Tibial nerve (tissue), 4 donors: Measurements from ENCODE around the gene BLOC1S3. TPM values are rescaled to one million over a fixed set of nuclear protein-coding genes. Genes with fewer than 3 reads are reported as not detected.
A peak's percentile ranks its signal among the peaks of the same experiment; 100 is the strongest.

Experiments
- DNase-seq, 2 donors: peaks; one replicate each; pipeline ENCODE4 v3.0.0-alpha.2; 2019; ENCODE audit warnings: low spot score in 2 of 2
- H3K27ac ChIP-seq, 4 donors: fragments of 200-600 bp; sonication (generic) in 3 of 4; one replicate each; pipeline ENCODE4 v1.5.1; 2017 to 2019; ENCODE audit warnings: mild to moderate bottlenecking in 1 of 4
- H3K27me3 ChIP-seq, 2 donors: fragments of 200-600 bp; sonication (generic) in 1 of 2; one replicate each; pipeline versions ENCODE4 v1.5.1 to v1.6.0; 2017 to 2019
- H3K36me3 ChIP-seq, 3 donors: fragments of 200-600 bp; sonication (generic); one replicate each; pipeline ENCODE4 v1.5.1; 2018 to 2019
- H3K4me1 ChIP-seq, 4 donors: fragments of 200-600 bp; sonication (generic) in 3 of 4; one replicate each; pipeline ENCODE4 v1.5.1; 2017 to 2019
- H3K4me3 ChIP-seq, 4 donors: fragments of 200-600 bp; sonication (generic) in 3 of 4; one replicate each; pipeline ENCODE4 v1.5.1; 2017 to 2019; ENCODE audit warnings: mild to moderate bottlenecking in 1 of 4, moderate library complexity in 1 of 4
- H3K9me3 ChIP-seq, 4 donors: fragments of 200-600 bp; sonication (generic) in 3 of 4; one replicate each; pipeline ENCODE4 v1.5.1; 2017 to 2019
- EP300 ChIP-seq, 2 donors: sonication (generic); formaldehyde crosslinking; IDR thresholded peaks; one replicate each; pipeline ENCODE4 v1.6.1; 2017; ENCODE audit warnings: antibody characterized with exemption in 2 of 2, mild to moderate bottlenecking in 1 of 2
- POLR2A ChIP-seq, 2 donors: fragments of 450-650 bp; IDR thresholded peaks; one replicate each; pipeline ENCODE4 v1.6.1; 2017; ENCODE audit warnings: antibody characterized with exemption in 2 of 2, mild to moderate bottlenecking in 2 of 2, moderate library complexity in 2 of 2
- WGBS, 2 donors: methylation state at CpG; one replicate each; pipeline ENCODE4 v1.1.5; 2018; 5-methylcytosine and 5-hydroxymethylcytosine counted together
- total RNA-seq, 4 donors: library from RNA; depleted of rRNA; stranded (reverse); fragments of >200 nt; gene quantifications; one replicate each; pipeline ENCODE4 v1.1.0, GENCODE V29; 2016
- TF ChIP-seq, protein P1 (sequence below), 5 experiments: fragments of 200-600 bp in 3 of 5; fragments of 450-650 bp in 2 of 5; sonication (generic) in 3 of 5; IDR thresholded peaks; one replicate each; pipeline ENCODE4 v1.5.1; 2016 to 2019; ENCODE audit warnings: antibody characterized with exemption in 5 of 5, mild to moderate bottlenecking in 3 of 5, moderate library complexity in 2 of 5

The BLOC1S3 gene, protein sequence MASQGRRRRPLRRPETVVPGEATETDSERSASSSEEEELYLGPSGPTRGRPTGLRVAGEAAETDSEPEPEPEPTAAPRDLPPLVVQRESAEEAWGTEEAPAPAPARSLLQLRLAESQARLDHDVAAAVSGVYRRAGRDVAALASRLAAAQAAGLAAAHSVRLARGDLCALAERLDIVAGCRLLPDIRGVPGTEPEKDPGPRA
- total RNA-seq: 10 to 100 TPM; 12.0 to 42.0 (median 23.7) TPM

GRCh38 chr19:45178262-45179071, at the start of gene BLOC1S3:
TSS of gene BLOC1S3 (plus strand) at chr19:45178784. CDS start at chr19:45179297, 513 bp downstream.
- no peaks in the 10 kb centered on the region for H3K9me3 ChIP-seq

GRCh38 chr19:45128806-45129205, 49.8 kb upstream of the BLOC1S3 start:
- Histone ChIP-seq H3K27ac (no peak overlapping the region), H3K4me1 (no peaks in the 10 kb centered on the region), H3K27me3 (no peaks in the 10 kb centered on the region), H3K4me3 (no peak overlapping the region), H3K9me3 (no peaks in the 10 kb centered on the region), H3K36me3 (peaks cover 0 to 4% (median 0%) of the 10 kb centered on the region in 3 donors)
- TF ChIP-seq EP300 (IDR thresholded peaks at IDR 0.05) (no peak), POLR2A (IDR thresholded peaks at IDR 0.05) (no peak)
- TF ChIP-seq, protein P1, sequence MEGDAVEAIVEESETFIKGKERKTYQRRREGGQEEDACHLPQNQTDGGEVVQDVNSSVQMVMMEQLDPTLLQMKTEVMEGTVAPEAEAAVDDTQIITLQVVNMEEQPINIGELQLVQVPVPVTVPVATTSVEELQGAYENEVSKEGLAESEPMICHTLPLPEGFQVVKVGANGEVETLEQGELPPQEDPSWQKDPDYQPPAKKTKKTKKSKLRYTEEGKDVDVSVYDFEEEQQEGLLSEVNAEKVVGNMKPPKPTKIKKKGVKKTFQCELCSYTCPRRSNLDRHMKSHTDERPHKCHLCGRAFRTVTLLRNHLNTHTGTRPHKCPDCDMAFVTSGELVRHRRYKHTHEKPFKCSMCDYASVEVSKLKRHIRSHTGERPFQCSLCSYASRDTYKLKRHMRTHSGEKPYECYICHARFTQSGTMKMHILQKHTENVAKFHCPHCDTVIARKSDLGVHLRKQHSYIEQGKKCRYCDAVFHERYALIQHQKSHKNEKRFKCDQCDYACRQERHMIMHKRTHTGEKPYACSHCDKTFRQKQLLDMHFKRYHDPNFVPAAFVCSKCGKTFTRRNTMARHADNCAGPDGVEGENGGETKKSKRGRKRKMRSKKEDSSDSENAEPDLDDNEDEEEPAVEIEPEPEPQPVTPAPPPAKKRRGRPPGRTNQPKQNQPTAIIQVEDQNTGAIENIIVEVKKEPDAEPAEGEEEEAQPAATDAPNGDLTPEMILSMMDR (IDR thresholded peaks at IDR 0.05): no peak
- 90 to 91% methylated on average over 5 of the region's 5 CpGs for WGBS, 2 donors
- no peak for DNase-seq

More at GRCh38 chr19:45178262-45179071, at the start of gene BLOC1S3:
- Histone ChIP-seq H3K4me3 (peak within 1 kb of the TSS; percentile 60 to 96 (median 81)), H3K36me3 (peaks cover 0 to 28% (median 0%) of the 10 kb centered on the region in 3 donors), H3K27ac (peak within 1 kb of the TSS; percentile 67 to 99 (median 96)), H3K27me3 (no peaks in the 10 kb centered on the region), H3K4me1 (peaks cover 0 to 40% (median 18%) of the 10 kb centered on the region in 4 donors)
- TF ChIP-seq, protein P1 (IDR thresholded peaks at IDR 0.05): peak; percentile 10 to 68 (median 56)
- peak; percentile 90 to 93 for TF ChIP-seq EP300 (IDR thresholded peaks at IDR 0.05)
- TF ChIP-seq POLR2A (IDR thresholded peaks at IDR 0.05): peak; percentile 55 to 81
- 0 to 1% methylated on average over 50 to 51 of the region's 51 CpGs for WGBS, 2 donors
- peak; percentile 100 for DNase-seq

- H3K9me3 ChIP-seq: no peaks in the 10 kb centered on the region
- DNase-seq: no peak
- WGBS, 2 donors: 86 to 88% methylated on average over 13 of the region's 13 CpGs
Observed at GRCh38 chr19:45130236-45130635, 48.3 kb upstream of the BLOC1S3 start.

DNA sequence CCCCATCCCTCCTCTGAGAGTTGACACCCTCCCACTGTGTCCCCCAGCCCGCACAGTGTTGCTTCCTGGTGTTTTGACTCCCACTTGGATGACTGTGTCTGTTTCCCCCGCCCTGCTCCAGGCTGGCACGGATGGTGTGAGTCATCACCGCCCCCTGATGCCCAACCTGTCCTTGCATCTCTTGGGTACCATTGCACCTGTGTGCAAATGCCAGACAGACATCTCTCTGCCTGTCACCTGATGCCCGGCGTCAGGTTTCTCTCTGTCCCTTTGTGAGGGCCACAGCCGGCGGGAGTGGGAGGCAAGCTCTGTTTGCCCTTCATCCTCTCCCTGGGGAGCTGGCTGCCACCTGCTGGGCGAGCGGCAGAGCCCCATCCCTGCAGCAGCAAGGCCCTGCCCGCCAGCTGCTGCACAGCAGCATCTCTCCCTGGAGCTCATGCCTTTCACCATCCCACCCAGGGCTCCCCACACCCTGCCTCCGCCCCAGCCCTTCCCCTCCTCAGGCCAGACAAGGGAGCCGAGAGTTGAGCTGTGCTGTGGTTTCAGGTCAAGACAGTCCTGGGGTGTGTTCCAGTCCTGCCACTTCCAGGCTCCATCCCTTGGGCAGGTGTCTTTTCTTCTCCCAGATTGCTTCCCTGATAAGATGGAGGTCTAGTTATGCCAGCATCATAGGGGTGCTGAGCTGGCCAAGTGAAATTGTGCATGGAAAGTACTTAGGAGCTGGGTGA, 47.5 kb upstream of the BLOC1S3 start:
- H3K27me3 ChIP-seq: no peaks in the 10 kb centered on the region
- WGBS, 2 donors: 57 to 61% methylated on average over 11 to 13 of the region's 13 CpGs
- H3K36me3 ChIP-seq: peaks cover 0 to 4% (median 0%) of the 10 kb centered on the region in 3 donors
- H3K4me3 ChIP-seq: no peak overlapping the region
- no peak for DNase-seq
- peaks cover 0 to 3% (median 0%) of the 10 kb centered on the region in 4 donors for H3K4me1 ChIP-seq
- H3K27ac ChIP-seq: no peak overlapping the region
- no peak for TF ChIP-seq EP300 (IDR thresholded peaks at IDR 0.05)
- TF ChIP-seq, protein P1 (IDR thresholded peaks at IDR 0.05): no peak
- no peak for TF ChIP-seq POLR2A (IDR thresholded peaks at IDR 0.05)
- H3K9me3 ChIP-seq: no peaks in the 10 kb centered on the region

More at GRCh38 chr19:45130236-45130635, 48.3 kb upstream of the BLOC1S3 start:
- H3K27me3 ChIP-seq: no peaks in the 10 kb centered on the region
- no peak overlapping the region for H3K4me3 ChIP-seq
- TF ChIP-seq POLR2A (IDR thresholded peaks at IDR 0.05) (no peak), EP300 (IDR thresholded peaks at IDR 0.05) (no peak)
- TF ChIP-seq, protein P1 (IDR thresholded peaks at IDR 0.05): no peak
- no peak overlapping the region for H3K27ac ChIP-seq
- H3K4me1 ChIP-seq: no peaks in the 10 kb centered on the region
- peaks cover 0 to 4% (median 0%) of the 10 kb centered on the region in 3 donors for H3K36me3 ChIP-seq
